Stimulated activated CD4-positive, alpha-beta T cell treated with anti-CD3 and anti-CD28 coated beads, Interleukin-4, amount 100 ng/mL, for 4 hours (primary cell): ENCODE measurements around the gene TMCO6.

Experiments
- DNase-seq, 2 experiments: peaks; one replicate each; pipeline ENCODE4 v3.0.0-alpha.2; 2020

The TMCO6 gene

DNA sequence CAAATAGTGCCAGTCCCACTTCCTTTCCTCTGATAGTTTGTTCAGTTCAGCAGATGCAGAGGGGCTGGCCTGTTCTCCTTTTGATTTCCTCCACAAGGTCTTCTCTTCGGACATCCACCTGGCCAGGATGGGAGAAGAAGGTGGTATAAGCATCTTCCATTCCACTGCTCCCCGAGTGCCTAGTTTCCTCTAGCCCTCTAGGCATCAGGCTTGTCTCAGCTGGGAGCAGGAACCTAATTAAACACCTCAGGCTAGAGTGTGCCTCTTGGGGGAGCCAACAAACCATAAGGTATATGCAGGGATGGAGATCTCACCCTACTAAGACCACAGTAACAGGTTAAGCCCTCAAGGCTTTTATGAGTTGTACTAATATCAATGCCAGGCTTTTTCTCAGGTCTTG is 35.0 kb downstream of the TMCO6 start:
- no peak for DNase-seq

DNA sequence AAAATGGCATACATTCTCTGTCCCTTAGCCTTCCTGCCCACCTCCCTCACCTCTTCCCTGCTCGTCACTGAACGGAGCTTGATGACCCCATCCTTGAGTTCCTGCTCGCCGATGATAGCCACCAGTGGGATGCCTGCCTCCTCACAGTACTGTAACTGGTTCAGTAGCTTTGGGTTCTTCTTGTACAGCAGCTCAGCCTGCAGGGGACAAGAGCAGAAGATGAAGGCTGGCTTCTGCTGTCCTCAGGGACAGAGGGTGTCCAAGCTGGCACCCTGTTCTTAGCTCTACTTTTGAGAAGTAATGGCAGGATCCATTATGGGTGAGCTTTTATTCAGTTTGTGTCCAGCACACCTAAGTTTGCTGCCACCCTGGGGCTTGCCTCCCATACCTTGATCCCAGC is 35.4 kb downstream of the TMCO6 start:
- DNase-seq, result no peak

DNA sequence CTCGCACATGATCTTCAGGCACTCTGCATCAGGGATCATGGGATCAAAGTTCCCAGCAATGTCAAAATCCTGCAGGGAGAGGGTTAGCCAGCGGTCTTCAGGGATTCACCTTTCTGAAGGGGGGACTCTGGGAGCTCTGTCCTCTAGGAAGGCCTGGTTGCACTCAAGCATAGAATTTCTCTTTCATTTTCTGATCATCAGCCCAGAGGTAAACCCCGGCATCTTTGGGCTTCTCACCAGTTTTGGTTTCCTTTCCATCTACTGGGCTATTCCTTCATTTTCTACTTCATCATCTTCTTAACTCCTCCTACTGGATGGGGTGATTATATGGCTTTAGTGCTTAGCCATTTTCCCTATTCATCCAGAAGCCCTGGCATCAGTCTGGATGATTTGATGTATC is 38.7 kb downstream of the TMCO6 start:
- no peak for DNase-seq

DNA sequence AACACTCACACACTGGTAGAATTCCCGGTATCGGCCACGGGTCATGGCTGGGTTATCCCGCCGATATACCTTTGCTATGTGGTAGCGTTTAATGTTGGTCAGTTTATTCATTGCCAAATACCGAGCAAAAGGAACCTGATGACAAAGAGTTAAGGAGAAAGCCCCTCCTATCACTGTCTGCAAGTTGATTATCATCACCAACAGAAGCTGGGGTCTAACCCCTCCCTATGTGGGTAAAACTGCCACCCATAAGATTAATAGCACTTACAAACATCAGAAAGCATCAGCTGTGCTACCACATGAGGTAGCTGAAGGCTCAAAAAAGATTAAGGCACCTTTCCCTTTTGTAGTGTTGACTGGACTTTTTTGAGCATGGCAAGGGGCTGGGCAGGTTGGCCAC is 39.7 kb downstream of the TMCO6 start:
- no peak for DNase-seq

DNA sequence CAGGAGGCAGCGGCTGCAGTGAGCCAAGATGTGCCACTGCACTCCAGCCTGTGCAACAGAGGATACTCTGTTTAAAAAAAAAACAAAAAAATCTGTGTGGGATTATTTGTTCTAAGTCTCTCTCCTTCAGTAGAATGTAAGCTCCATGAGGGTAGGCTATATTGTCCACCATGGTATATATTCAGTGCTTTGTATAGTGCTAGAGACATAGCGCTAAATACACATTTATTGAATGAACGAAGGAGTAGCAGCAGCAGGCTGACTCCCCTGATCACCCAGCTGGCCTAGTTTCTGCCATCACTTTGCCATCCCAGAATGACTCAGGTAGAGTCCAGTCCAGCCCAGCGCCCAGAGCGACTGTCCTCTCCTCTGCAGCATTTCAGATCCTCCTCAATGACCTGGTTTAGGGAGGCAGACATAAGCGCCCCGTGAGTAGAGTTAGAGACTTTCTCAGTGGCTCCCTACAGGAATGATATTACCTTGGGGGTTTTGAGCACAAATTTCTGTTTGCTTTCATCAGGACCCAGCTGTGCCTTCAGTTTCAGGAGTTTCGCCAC is 51.2 kb downstream of the TMCO6 start:
- DNase-seq, result no peak

DNA sequence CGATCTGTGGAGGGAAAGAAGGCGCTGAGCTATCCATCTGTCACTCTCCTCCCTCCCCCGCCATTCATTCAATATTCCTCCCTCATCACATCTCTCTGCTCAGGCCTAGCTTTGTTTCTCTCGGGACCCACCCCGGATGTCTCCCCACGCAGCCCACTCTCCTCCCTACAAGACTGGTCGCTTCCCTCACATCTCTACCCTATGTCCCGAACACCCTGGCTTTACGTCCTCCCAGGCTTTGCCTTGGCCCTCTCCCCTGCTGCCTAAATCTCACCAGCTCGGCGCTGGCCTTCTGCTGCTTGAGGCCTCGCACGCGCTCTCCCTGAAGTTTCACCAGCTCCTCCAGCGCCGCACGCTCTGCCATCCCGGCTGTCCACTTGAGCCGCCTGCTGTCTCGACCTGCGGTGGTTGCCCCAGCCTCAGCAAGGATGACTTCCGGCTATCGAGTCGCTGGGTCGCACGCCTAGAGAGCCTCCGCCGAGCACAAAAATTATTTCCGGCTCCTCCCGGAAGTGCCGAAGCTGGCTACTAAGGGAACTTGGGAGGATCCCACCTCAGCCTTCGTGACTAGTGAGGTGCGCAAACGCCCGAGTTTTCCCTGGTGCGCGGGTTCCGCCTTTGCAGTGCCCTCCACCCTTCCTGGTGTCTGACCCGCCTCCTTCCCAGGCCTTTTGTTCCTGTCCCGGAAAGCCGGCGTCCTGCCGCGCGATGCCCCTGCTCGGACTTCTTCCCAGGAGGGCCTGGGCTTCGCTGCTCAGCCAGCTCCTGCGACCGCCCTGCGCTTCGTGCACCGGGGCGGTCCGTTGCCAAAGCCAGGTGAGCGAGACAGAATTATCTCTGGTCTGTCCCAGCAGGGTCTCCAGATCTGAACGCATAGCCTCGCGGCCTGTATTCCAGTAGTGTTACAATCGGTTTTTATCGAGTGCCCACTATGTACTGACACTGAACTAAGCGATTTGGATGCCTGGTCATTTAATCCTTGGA is 52.0 kb downstream of the TMCO6 start, which contains the start of the genes HARS1 and HARS2:
Gene HARS1, minus strand, starts transcription at position 430 of the 984 bp plus-strand sequence. Its CDS starts 66 bp downstream, at position 364.
Gene HARS2, plus strand, starts transcription at position 515 of the 984 bp plus-strand sequence. Its CDS starts 194 bp downstream, at position 709.
- peak; percentile 75 to 81 for DNase-seq

DNA sequence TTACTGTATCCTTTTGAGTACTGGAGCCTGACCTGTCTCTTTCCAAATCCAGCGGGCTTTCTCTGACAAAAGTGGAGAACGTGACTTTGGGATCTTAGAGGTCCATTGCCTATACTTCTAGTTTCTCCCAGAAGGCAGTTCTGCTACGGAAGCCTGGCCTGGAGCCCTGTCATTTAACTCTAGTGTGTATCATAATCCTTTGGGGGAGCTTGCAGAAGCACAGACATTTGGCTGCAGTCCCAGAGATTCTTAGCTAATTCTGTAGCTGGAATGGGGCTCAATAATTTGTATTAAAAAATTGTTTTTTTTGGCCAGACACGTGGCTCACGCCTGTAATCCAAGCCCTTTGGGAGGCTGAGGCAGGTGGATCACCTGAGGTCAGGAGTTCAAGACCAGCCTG is 55.0 kb downstream of the TMCO6 start:
- no peak for DNase-seq
